GM19452 (cell line): ENCODE results near the gene PUS7L.

ENCODE experiments used
- ATAC-seq: cut with Tn5 transposase; IDR thresholded peaks from one replicate; pipeline ENCODE4 v1.9.1; 2021; ENCODE audit not compliant: unreplicated experiment

Gene PUS7L

DNA sequence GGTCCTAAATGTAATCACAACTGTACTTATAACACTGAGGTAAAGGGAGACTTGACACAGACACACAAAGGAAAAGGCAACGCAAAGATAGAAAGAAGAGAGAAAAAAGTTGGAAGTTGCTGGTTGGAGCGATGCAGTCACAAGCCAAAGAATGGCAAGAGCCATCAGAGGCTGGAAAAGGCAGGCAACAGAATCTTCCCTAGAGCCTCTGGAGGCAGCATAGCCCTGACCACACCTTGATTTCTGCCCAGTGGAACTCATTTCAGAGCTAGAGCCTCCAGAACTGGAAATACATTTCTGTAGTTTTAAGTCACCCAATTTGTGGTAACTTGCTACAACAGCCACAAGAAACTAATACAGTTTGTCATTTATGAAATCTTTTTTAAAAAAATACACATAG is 89.2 kb downstream of the PUS7L start:
- no peak for ATAC-seq
